ENCODE results near the gene CDS2. TPM values are rescaled to one million over a fixed set of nuclear protein-coding genes. Genes with fewer than 3 reads are reported as not detected.
A peak's percentile ranks its signal among the peaks of the same experiment; 100 is the strongest.

CDS2 gene
- total RNA-seq, 3 donors from 2014 or later (not counting 1 experiment from before 2014, with no cell fraction given) = 45.6 to 54.7 (median 53.8) TPM

DNA sequence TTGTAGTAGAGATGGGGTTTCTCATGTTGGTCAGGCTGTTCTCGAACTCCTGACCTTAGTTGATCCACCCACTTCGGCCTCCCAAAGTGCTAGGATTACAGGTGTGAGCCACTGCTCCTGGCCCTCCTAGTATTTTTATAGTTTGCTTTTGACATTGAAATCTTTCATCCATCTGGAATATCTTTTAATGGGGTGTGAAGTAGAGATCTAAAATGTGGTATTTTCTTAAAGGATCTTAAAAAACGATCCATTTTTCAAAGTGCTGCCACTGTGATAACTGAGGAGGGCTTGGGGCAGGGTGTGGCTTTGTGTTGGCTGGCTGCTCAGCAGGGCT lies 23.1 kb downstream of the CDS2 start:
- peaks cover 6% of the 10 kb centered on the region for H3K4me1 ChIP-seq (ENCODE audit: control insufficient read depth, insufficient read depth, low read length)
- H3K27ac Mint-ChIP-seq = no peak overlapping the region
- ATAC-seq = no peak
- H3K4me3 Mint-ChIP-seq = no peak overlapping the region
- H3K27me3 ChIP-seq (ENCODE audit: control insufficient read depth, insufficient read depth, low read length) = no peaks in the 10 kb centered on the region
- H3K36me3 ChIP-seq (ENCODE audit: control insufficient read depth, insufficient read depth, low read length) = no peaks in the 10 kb centered on the region
- no peak overlapping the region for H3K27ac ChIP-seq (ENCODE audit: low read length)
- no peaks in the 10 kb centered on the region for H3K27me3 Mint-ChIP-seq (ENCODE audit: low read depth in 2 of 2)
- no peaks in the 10 kb centered on the region for H3K9me3 ChIP-seq (ENCODE audit: control insufficient read depth, insufficient read depth, low read length)
- TF ChIP-seq, protein P1, sequence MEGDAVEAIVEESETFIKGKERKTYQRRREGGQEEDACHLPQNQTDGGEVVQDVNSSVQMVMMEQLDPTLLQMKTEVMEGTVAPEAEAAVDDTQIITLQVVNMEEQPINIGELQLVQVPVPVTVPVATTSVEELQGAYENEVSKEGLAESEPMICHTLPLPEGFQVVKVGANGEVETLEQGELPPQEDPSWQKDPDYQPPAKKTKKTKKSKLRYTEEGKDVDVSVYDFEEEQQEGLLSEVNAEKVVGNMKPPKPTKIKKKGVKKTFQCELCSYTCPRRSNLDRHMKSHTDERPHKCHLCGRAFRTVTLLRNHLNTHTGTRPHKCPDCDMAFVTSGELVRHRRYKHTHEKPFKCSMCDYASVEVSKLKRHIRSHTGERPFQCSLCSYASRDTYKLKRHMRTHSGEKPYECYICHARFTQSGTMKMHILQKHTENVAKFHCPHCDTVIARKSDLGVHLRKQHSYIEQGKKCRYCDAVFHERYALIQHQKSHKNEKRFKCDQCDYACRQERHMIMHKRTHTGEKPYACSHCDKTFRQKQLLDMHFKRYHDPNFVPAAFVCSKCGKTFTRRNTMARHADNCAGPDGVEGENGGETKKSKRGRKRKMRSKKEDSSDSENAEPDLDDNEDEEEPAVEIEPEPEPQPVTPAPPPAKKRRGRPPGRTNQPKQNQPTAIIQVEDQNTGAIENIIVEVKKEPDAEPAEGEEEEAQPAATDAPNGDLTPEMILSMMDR (IDR thresholded peaks at IDR 0.05) = no peak
- H3K36me3 Mint-ChIP-seq = no peaks in the 10 kb centered on the region
- DNase-seq = no peak
- 97% methylated on average over 3 of the region's 3 CpGs for WGBS (ENCODE audit: insufficient coverage)
- H3K9me3 Mint-ChIP-seq = no peaks in the 10 kb centered on the region
- intact Hi-C loops (cut with micrococcal nuclease) = no loop called here
- no peak overlapping the region for H3K4me3 ChIP-seq (ENCODE audit: low read length)
- H3K4me1 Mint-ChIP-seq = peaks cover 71% of the 10 kb centered on the region in 2 donors

DNA sequence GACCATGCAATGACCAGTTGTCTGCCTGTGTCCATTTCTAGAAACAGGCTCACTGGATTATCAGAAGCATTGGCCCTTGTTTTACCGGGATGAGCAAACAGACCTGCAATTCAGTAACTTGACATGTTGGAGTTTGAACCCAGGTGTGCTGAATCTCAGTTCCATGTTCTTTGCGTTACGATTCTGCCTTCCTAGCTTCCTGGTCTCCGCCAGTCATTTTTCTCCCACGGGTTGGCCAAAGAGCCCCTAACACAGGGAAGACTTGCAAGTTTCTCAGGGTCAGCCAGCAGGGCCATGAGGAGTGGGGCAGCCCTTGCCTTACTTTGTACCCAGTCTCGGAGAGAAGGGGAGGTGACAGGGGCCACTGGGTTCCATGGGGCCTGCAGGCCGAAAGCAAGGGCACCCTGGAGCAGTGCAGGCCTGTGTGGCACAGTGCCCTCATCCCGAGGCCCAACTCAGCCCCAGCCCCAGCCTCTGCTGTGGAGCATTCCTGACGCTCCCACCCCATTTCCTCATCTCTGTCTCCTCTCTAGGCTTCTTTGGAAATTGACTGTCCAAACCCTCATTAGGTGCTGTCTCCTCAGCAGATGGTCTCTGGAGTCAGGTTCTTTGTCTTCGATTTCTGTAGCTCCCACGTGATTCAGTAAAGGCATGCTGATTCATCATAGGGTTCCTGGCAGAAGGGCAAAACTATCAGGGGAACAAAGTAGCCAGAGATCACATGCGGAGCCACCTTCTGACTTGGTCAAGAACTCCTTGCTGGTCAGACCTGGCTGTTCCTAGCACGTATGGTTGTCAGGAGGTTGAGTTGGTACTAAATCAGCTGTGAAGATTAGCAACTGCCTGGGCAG lies 23.6 kb downstream of the CDS2 start:
- ATAC-seq = no peak
- no peak overlapping the region for H3K4me3 Mint-ChIP-seq
- Histone ChIP-seq H3K9me3 (ENCODE audit: control insufficient read depth, insufficient read depth, low read length) (no peaks in the 10 kb centered on the region), H3K4me1 (ENCODE audit: control insufficient read depth, insufficient read depth, low read length) (peaks cover 6% of the 10 kb centered on the region), H3K36me3 (ENCODE audit: control insufficient read depth, insufficient read depth, low read length) (no peaks in the 10 kb centered on the region), H3K27me3 (ENCODE audit: control insufficient read depth, insufficient read depth, low read length) (no peaks in the 10 kb centered on the region), H3K27ac (ENCODE audit: low read length) (no peak overlapping the region), H3K4me3 (ENCODE audit: low read length) (no peak overlapping the region)
- H3K27ac Mint-ChIP-seq = no peak overlapping the region
- WGBS (ENCODE audit: insufficient coverage) = 91% methylated on average over 13 of the region's 13 CpGs
- TF ChIP-seq, protein P1 (IDR thresholded peaks at IDR 0.05) = no peak
- H3K9me3 Mint-ChIP-seq = no peaks in the 10 kb centered on the region
- H3K36me3 Mint-ChIP-seq = no peaks in the 10 kb centered on the region
- intact Hi-C loops (cut with micrococcal nuclease) = no loop called here
- H3K27me3 Mint-ChIP-seq (ENCODE audit: low read depth in 2 of 2) = no peaks in the 10 kb centered on the region
- DNase-seq = no peak
- H3K4me1 Mint-ChIP-seq = peaks cover 68 to 70% of the 10 kb centered on the region in 2 donors

DNA sequence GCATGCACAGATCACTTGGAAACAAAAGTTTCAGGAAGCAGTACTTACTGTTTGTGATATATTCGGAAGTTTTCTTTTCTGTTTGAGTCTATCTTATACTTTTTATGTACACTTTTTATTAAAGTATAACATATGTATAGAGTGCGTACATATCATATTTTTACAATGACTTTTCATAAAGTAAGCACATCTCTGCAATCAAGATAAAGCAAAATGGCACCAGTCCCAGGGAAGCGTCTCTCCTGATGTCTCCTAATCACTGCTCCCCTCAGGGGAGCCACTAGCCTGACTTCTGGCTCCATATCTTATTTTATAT lies 26.3 kb downstream of the CDS2 start:
- no peaks in the 10 kb centered on the region for H3K27me3 Mint-ChIP-seq (ENCODE audit: low read depth in 2 of 2)
- Histone ChIP-seq H3K27ac (ENCODE audit: low read length) (no peak overlapping the region), H3K4me1 (ENCODE audit: control insufficient read depth, insufficient read depth, low read length) (no peaks in the 10 kb centered on the region), H3K36me3 (ENCODE audit: control insufficient read depth, insufficient read depth, low read length) (no peaks in the 10 kb centered on the region), H3K9me3 (ENCODE audit: control insufficient read depth, insufficient read depth, low read length) (no peaks in the 10 kb centered on the region), H3K27me3 (ENCODE audit: control insufficient read depth, insufficient read depth, low read length) (no peaks in the 10 kb centered on the region), H3K4me3 (ENCODE audit: low read length) (no peak overlapping the region)
- H3K9me3 Mint-ChIP-seq = no peaks in the 10 kb centered on the region
- H3K4me1 Mint-ChIP-seq = peaks cover 63 to 64% of the 10 kb centered on the region in 2 donors
- WGBS (ENCODE audit: insufficient coverage) = 95% methylated on average over 1 of the region's 3 CpGs
- TF ChIP-seq, protein P1 (IDR thresholded peaks at IDR 0.05) = no peak
- peak overlapping the region in 1 of 2 donors; percentile 17 for H3K27ac Mint-ChIP-seq
- intact Hi-C loops (cut with micrococcal nuclease) = no loop called here
- DNase-seq (no peak), ATAC-seq (no peak)
- no peak overlapping the region for H3K4me3 Mint-ChIP-seq
- no peaks in the 10 kb centered on the region for H3K36me3 Mint-ChIP-seq
